Right lobe of liver (tissue), 6 donors: ENCODE results near the gene RNF26. TPM values are rescaled to one million over a fixed set of nuclear protein-coding genes. Genes with fewer than 3 reads are reported as not detected.

Experiments used
- ATAC-seq, 4 donors: fragments of 200-7000 bp; cut with Tn5 transposase; one replicate each; pipeline ENCODE4 v1.9.1; 2020; ENCODE audit warnings: mild to moderate bottlenecking in 4 of 4, moderate library complexity in 4 of 4
- DNase-seq, 3 donors: peaks; one replicate each; pipeline ENCODE4 v3.0.0-alpha.2; 2020
- H3K27ac ChIP-seq, 3 donors: fragments of 200-600 bp; one replicate each; pipeline ENCODE4 v1.8.0; 2022
- H3K27me3 ChIP-seq, 2 donors: fragments of 200-600 bp; one replicate each; pipeline ENCODE4 v1.8.0; 2022
- H3K36me3 ChIP-seq, 4 donors: fragments of 200-600 bp; sonication (generic) in 1 of 4; one replicate each; pipeline versions ENCODE4 v1.5.1 to v1.8.0; 2017 to 2022; ENCODE audit warnings: control low read depth in 1 of 4
- H3K4me1 ChIP-seq, 4 donors: fragments of 200-600 bp; sonication (generic) in 1 of 4; one replicate each; pipeline versions ENCODE4 v1.5.1 to v1.8.0; 2017 to 2022; ENCODE audit warnings: control low read depth in 1 of 4
- H3K4me3 ChIP-seq, 3 donors: fragments of 200-600 bp; one replicate each; pipeline ENCODE4 v1.8.0; 2022
- H3K9me3 ChIP-seq, 4 donors: fragments of 200-600 bp; sonication (generic) in 1 of 4; one replicate each; pipeline versions ENCODE4 v1.5.1 to v1.8.0; 2017 to 2022; ENCODE audit warnings: control low read depth in 1 of 4
- CTCF ChIP-seq, 4 donors: fragments of 200-600 bp in 3 of 4; fragments of 450-650 bp in 1 of 4; IDR thresholded peaks; one replicate each; pipeline versions ENCODE4 v1.5.1 to v1.8.0; 2016 to 2022; ENCODE audit warnings: antibody characterized with exemption in 4 of 4, mild to moderate bottlenecking in 2 of 4
- POLR2A ChIP-seq: fragments of 450-650 bp; IDR thresholded peaks from one replicate; pipeline ENCODE4 v1.6.1; 2017; ENCODE audit warnings: antibody characterized with exemption, mild to moderate bottlenecking
- WGBS: methylation state at CpG from one replicate; pipeline ENCODE4 v1.1.6; 2018; ENCODE audit warnings: low coverage, low lambda C conversion rate; ENCODE audit not compliant: insufficient coverage; ENCODE audit errors: missing lambda C conversion rate; 5-methylcytosine and 5-hydroxymethylcytosine counted together
- intact Hi-C, 2 donors: fragments of 100-400 bp; cut with DNase I; formaldehyde crosslinking; loops; one replicate each; pipeline versions ENCODE4 v1.11.2 to v1.14.1; 2022
- total RNA-seq, 6 experiments: library from RNA; depleted of rRNA in 2 of 6; stranded (reverse); fragments of >200 nt in 2 of 6; fragmentation: NEBNext Ultra II Directional in 3 of 6; extraction: Animal tissue kit (Norgen Biotek cat#: 25700) in 3 of 6; gene quantifications; one replicate each; pipeline versions ENCODE4 v1.1.0 to v1.2.4, GENCODE V29; 2016 to 2023
- donor health status: DM: no; HTN: yes; CAD: no.
- donor health status: DM: no; HTN: no; CAD: no.
- donor health status: DM: no; HTN: no; CAD: no.
- donor health status: DM: no; HTN: yes; CAD: no.
- donor health status: DM: no; HTN: yes; CAD: no.

The RNF26 gene
- total RNA-seq, 6 experiments from 2014 or later, result 12.9 to 18.1 (median 15.1) TPM

- WGBS, result 88% methylated on average over 5 of the region's 9 CpGs
- DNase-seq, result peak in 2 of 3 donors; percentile 32 to 39
- H3K36me3 ChIP-seq, result no peaks in the 10 kb centered on the region
- intact Hi-C loops, result no loop called here
- ATAC-seq, result no peak
- TF ChIP-seq POLR2A (no peak), CTCF (IDR thresholded peaks at IDR 0.05) (no peak)
- H3K27me3 ChIP-seq, result no peaks in the 10 kb centered on the region
- H3K27ac ChIP-seq, result no peak overlapping the region
- H3K4me1 ChIP-seq, result peaks cover 0 to 28% (median 12%) of the 10 kb centered on the region in 4 donors
- no peak overlapping the region for H3K4me3 ChIP-seq
- no peaks in the 10 kb centered on the region for H3K9me3 ChIP-seq
Observed at GRCh38 chr11:119336744-119337469, 2.6 kb downstream of the RNF26 start.

GRCh38 chr11:119337581-119338317 is 3.4 kb downstream of the RNF26 start:
- WGBS, result 58% methylated on average over 2 of the region's 9 CpGs
- Histone ChIP-seq H3K27me3 (no peaks in the 10 kb centered on the region), H3K27ac (no peak overlapping the region), H3K36me3 (no peaks in the 10 kb centered on the region), H3K4me3 (no peak overlapping the region), H3K4me1 (peaks cover 0 to 28% (median 12%) of the 10 kb centered on the region in 4 donors), H3K9me3 (no peaks in the 10 kb centered on the region)
- intact Hi-C loops, result no loop called here
- ATAC-seq (no peak), DNase-seq (peak in 2 of 3 donors; percentile 39 to 44)
- TF ChIP-seq POLR2A (no peak), CTCF (IDR thresholded peaks at IDR 0.05) (no peak)

- Histone ChIP-seq H3K27me3 (no peaks in the 10 kb centered on the region), H3K4me3 (no peak overlapping the region), H3K9me3 (no peaks in the 10 kb centered on the region), H3K27ac (no peak overlapping the region), H3K4me1 (peaks cover 0 to 28% (median 12%) of the 10 kb centered on the region in 4 donors), H3K36me3 (no peaks in the 10 kb centered on the region)
- ATAC-seq, result peak; percentile 21 to 34 (median 24)
- 6% methylated on average over 12 of the region's 17 CpGs for WGBS
- DNase-seq, result peak; percentile 61 to 68 (median 68)
- intact Hi-C loops, result no loop called here
- TF ChIP-seq POLR2A (no peak), CTCF (IDR thresholded peaks at IDR 0.05) (peak; percentile 54 to 69 (median 66))
Observed at GRCh38 chr11:119338318-119338890, 4.1 kb downstream of the RNF26 start.

DNA sequence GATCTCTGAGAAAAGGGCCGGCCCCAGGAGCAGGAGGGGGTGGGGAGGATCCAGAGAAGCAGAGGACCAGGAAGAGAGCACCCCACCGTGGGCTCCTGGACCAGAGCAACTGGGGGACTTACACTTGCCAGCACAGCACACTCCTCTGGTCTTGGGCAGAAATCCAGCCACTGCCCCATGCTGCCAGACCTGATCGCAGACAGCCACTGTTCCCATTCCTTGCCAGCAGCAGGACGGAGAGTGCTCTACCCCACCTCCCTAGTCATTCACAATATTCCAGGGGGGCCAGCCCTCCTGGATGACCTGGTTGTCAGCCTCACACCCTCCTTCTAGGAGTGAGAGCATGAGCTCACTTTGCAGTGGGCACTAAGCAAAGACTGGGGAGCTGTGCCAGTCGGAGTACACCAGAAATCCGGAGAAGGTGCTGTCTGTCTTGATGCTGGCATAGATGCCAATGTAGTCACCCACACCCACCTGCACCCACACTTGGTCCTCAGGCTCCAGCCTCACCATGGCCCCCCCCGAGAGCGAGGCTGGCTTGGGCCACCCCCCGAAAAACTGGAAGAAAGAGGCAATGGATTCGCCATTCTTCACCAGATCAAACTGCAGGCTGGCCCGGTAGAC is 4.8 kb downstream of the RNF26 start:
- intact Hi-C loops, result no loop called here
- Histone ChIP-seq H3K4me3 (peak overlapping the region; percentile 45 to 51 (median 49)), H3K27me3 (no peaks in the 10 kb centered on the region), H3K36me3 (no peaks in the 10 kb centered on the region), H3K9me3 (no peaks in the 10 kb centered on the region), H3K4me1 (peaks cover 0 to 28% (median 12%) of the 10 kb centered on the region in 4 donors), H3K27ac (peak overlapping the region in 1 of 3 donors; percentile 76)
- TF ChIP-seq CTCF (IDR thresholded peaks at IDR 0.05) (no peak), POLR2A (no peak)
- ATAC-seq (no peak), DNase-seq (peak in 1 of 3 donors; percentile 46)
- WGBS, result 43% methylated on average over 4 of the region's 11 CpGs
